Esophagus squamous epithelium (tissue), 5 donors: ENCODE data around the gene GJE1. TPM values are rescaled to one million over a fixed set of nuclear protein-coding genes. Genes with fewer than 3 reads are reported as not detected.

Experiments used
- DNase-seq: peaks from one replicate; lab custom pipeline; 2025; lab: John Stamatoyannopoulos, UW
- H3K27ac ChIP-seq, 4 donors: fragments of 200-600 bp; sonication (generic); one replicate each; pipeline ENCODE4 v1.5.1; 2016 to 2019; ENCODE audit warnings: mild to moderate bottlenecking in 1 of 4
- H3K27me3 ChIP-seq, 4 donors: fragments of 200-600 bp; sonication (generic); 1 replicate in 3 of 4; 2 replicates in 1 of 4; pipeline versions ENCODE4 v1.5.1 to v1.6.0; 2017 to 2021; ENCODE audit warnings: antibody characterized with exemption in 1 of 4
- H3K36me3 ChIP-seq, 3 donors: fragments of 200-600 bp; sonication (generic); one replicate each; pipeline ENCODE4 v1.5.1; 2016 to 2019
- H3K4me1 ChIP-seq, 3 donors: fragments of 200-600 bp; sonication (generic); one replicate each; pipeline ENCODE4 v1.5.1; 2017 to 2019
- H3K4me3 ChIP-seq, 4 donors: fragments of 200-600 bp; sonication (generic); 1 replicate in 3 of 4; 2 replicates in 1 of 4; pipeline ENCODE4 v1.5.1; 2016 to 2019; ENCODE audit warnings: mild to moderate bottlenecking in 2 of 4, moderate library complexity in 1 of 4
- H3K9me3 ChIP-seq, 3 donors: fragments of 200-600 bp; sonication (generic); one replicate each; pipeline ENCODE4 v1.5.1; 2016 to 2019
- CTCF ChIP-seq, 6 experiments: fragments of 450-650 bp in 4 of 6; fragments of 200-600 bp in 2 of 6; sonication (generic) in 2 of 6; IDR thresholded peaks; one replicate each; pipeline ENCODE4 v1.5.1; 2016 to 2019; ENCODE audit warnings: antibody characterized with exemption in 6 of 6, mild to moderate bottlenecking in 4 of 6, moderate library complexity in 4 of 6
- POLR2A ChIP-seq, 4 donors: fragments of 450-650 bp; IDR thresholded peaks; one replicate each; pipeline ENCODE4 v1.6.1; 2017; ENCODE audit warnings: antibody characterized with exemption in 4 of 4, mild to moderate bottlenecking in 4 of 4, moderate library complexity in 3 of 4
- WGBS, 2 donors: methylation state at CpG; one replicate each; pipeline ENCODE4 v1.1.5; 2018; 5-methylcytosine and 5-hydroxymethylcytosine counted together
- intact Hi-C: fragments of 100-400 bp; cut with DNase I; formaldehyde crosslinking; loops from one replicate; pipeline ENCODE4 v1.15.0; 2022
- total RNA-seq, 4 donors: library from RNA; depleted of rRNA; stranded (reverse); fragments of >200 nt; gene quantifications; one replicate each; pipeline ENCODE4 v1.1.0, GENCODE V29; 2016
- donor health status: DM: yes; HTN: yes; CAD: no.

Gene GJE1
- total RNA-seq, 4 donors from 2014 or later = not detected

DNA sequence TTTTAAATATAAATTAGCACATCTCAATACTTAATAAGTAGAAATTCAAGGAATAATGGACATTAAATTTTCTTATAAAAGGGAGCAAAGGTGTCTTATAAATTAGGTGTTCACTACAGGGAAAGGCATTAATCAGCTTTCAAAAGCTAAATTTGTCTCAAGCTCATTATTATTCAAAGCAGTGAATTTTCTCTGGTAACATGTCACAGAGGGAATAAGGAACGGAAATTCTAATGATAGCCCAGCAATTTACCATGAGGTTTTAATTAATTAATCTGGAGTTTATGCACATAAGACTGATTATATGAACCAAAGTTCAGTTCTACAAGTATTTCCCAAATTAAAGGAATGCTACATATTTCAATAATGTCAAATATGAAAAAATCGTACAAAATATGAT lies 15.4 kb upstream of the GJE1 start:
- WGBS, 2 donors = 68 to 75% methylated on average over 2 of the region's 2 CpGs
- Histone ChIP-seq H3K9me3 (no peaks in the 10 kb centered on the region), H3K4me1 (no peaks in the 10 kb centered on the region), H3K27me3 (no peaks in the 10 kb centered on the region), H3K36me3 (no peaks in the 10 kb centered on the region), H3K4me3 (no peak overlapping the region), H3K27ac (no peak overlapping the region)
- no peak for TF ChIP-seq CTCF (IDR thresholded peaks at IDR 0.05)
- TF ChIP-seq POLR2A (IDR thresholded peaks at IDR 0.05) = no peak
- no peak for DNase-seq
- intact Hi-C loops = no loop called here

DNA sequence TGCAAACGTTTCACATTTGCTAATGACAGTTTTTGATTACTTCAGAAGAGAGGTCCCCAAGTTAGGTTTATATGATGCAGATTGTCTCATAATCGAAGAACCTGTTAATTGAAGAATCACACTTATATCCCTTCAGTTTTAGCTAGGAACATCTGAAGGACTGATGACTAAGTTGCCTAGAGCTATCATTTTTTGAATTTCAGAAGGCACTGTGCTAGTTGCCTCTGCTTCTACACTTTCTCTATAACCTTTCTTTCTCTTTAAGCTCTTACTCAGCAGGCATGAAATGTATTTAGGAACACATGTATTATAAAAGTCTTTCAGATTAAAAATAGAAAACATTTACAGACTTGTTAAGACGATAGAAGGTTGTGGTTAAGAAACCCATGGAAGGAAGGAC lies 14.4 kb upstream of the GJE1 start:
- Histone ChIP-seq H3K27ac (no peak overlapping the region), H3K9me3 (no peaks in the 10 kb centered on the region), H3K27me3 (no peaks in the 10 kb centered on the region), H3K4me1 (no peaks in the 10 kb centered on the region), H3K4me3 (no peak overlapping the region), H3K36me3 (no peaks in the 10 kb centered on the region)
- intact Hi-C loops = no loop called here
- DNase-seq = no peak
- no peak for TF ChIP-seq CTCF (IDR thresholded peaks at IDR 0.05)
- TF ChIP-seq POLR2A (IDR thresholded peaks at IDR 0.05) = no peak
- 38 to 43% methylated on average over 3 of the region's 3 CpGs for WGBS, 2 donors

DNA sequence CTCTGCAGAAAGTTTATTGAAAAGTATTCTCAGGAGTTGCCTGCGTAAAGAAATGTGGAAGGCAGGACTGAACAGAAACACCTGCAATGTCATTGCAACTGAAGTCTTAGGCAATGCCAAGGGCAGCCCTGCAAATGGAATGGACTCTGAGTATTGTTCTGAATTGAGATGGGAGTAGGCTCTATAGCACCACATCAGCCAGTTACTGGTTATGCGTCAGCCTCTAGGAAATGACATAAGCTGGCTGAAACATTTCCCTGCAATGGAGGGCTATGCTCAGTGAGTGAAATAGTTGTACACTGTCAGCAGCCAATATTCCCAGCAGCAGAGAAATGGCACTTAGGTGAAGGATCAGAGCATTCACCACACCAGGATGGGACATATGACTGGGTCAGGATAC lies 13.8 kb upstream of the GJE1 start:
- TF ChIP-seq POLR2A (IDR thresholded peaks at IDR 0.05) (no peak), CTCF (IDR thresholded peaks at IDR 0.05) (no peak)
- Histone ChIP-seq H3K4me1 (no peaks in the 10 kb centered on the region), H3K4me3 (no peak overlapping the region), H3K9me3 (no peaks in the 10 kb centered on the region), H3K27me3 (no peaks in the 10 kb centered on the region), H3K36me3 (no peaks in the 10 kb centered on the region), H3K27ac (no peak overlapping the region)
- WGBS, 2 donors = 85 to 91% methylated on average over 2 of the region's 2 CpGs
- intact Hi-C loops = no loop called here
- no peak for DNase-seq

DNA sequence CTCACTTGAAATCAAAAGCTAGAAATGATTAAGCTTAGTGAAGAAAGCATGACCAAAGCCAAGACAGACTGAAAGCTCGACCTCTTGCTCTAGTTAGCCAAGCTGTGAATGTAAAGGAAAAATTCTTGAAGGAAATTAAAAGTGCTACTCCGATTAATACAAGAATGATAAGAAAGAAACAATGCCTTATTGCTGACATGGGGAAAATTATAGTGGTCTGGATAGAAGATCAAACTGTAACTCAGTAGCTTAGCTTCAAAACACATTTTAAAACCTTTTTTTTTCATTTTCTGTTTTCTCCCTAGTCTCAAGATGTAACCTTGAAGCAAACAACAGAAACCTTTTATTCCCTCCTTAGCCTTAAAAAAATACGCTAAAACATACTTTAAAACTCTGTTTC lies 11.4 kb upstream of the GJE1 start:
- no peaks in the 10 kb centered on the region for H3K9me3 ChIP-seq
- H3K27ac ChIP-seq = no peak overlapping the region
- intact Hi-C loops = no loop called here
- H3K27me3 ChIP-seq = no peaks in the 10 kb centered on the region
- 71 to 72% methylated on average over 3 of the region's 3 CpGs for WGBS, 2 donors
- no peak overlapping the region for H3K4me3 ChIP-seq
- no peaks in the 10 kb centered on the region for H3K36me3 ChIP-seq
- DNase-seq = no peak
- no peak for TF ChIP-seq POLR2A (IDR thresholded peaks at IDR 0.05)
- no peak for TF ChIP-seq CTCF (IDR thresholded peaks at IDR 0.05)
- H3K4me1 ChIP-seq = no peaks in the 10 kb centered on the region

GRCh38 chr6:142130814-142131213 lies 1.9 kb upstream of the GJE1 start:
- Histone ChIP-seq H3K27me3 (no peaks in the 10 kb centered on the region), H3K36me3 (no peaks in the 10 kb centered on the region), H3K9me3 (peaks cover 0 to 13% (median 0%) of the 10 kb centered on the region in 3 donors), H3K4me3 (no peak overlapping the region), H3K4me1 (no peaks in the 10 kb centered on the region), H3K27ac (no peak overlapping the region)
- no peak for DNase-seq
- intact Hi-C loops = no loop called here
- TF ChIP-seq CTCF (IDR thresholded peaks at IDR 0.05) (no peak), POLR2A (IDR thresholded peaks at IDR 0.05) (no peak)
- 81 to 90% methylated on average over 1 of the region's 1 CpG for WGBS, 2 donors
